Endothelial cell of umbilical vein (primary cell): ENCODE data around the gene SLCO3A1. TPM values are rescaled to one million over a fixed set of nuclear protein-coding genes. Genes with fewer than 3 reads are reported as not detected.

Source experiments
- BruUV-seq: library from RNA; stranded (reverse); fragments of 400-500 nt; replicated peaks from 2 replicates; lab custom pipeline; 2021; lab: Mats Ljungman, UMichigan
- CTCF ChIA-PET: fragments of 300-600, 350-600 bp; sonication (Branson Sonifier 250); formaldehyde crosslinking; loops from one replicate; lab custom pipeline; 2021; ENCODE audit warnings: antibody characterized with exemption, inconsistent platforms; lab: Charles Lee
- POLR2A ChIA-PET: fragments of 300-600, 350-600 bp; sonication (Branson Sonifier 250); formaldehyde crosslinking; loops from one replicate; lab custom pipeline; 2021; ENCODE audit warnings: antibody characterized with exemption, inconsistent platforms; lab: Charles Lee
- DNase-seq: peaks from one replicate; pipeline ENCODE4 v3.0.0-alpha.2; 2011; ENCODE audit warnings: low read depth, low spot score
- FAIRE-seq: peaks from 2 replicates; lab custom pipeline; 2011; peaks lifted over from hg19 to GRCh38; lab: Jason Lieb, UNC
- H2AFZ ChIP-seq: 2 replicates; pipeline ENCODE4 v1.6.0; 2012; ENCODE audit warnings: low read depth, low read length, control low read depth, inconsistent platforms
- H3K27ac ChIP-seq: 2 replicates; pipeline ENCODE4 v1.5.1; 2011; ENCODE audit warnings: low read depth, mild to moderate bottlenecking, control low read depth, low read length, moderate library complexity; ENCODE audit not compliant: insufficient read depth
- H3K27me3 ChIP-seq, 2 experiments: 2 replicates each; pipeline versions ENCODE4 v1.6.0 to v1.6.1; 2011; ENCODE audit warnings: low read length in 2 of 2, mixed read lengths in 1 of 2; ENCODE audit not compliant: control insufficient read depth in 2 of 2, insufficient read depth in 2 of 2
- H3K36me3 ChIP-seq, 2 experiments: 2 replicates in 1 of 2; 3 replicates in 1 of 2; pipeline ENCODE4 v1.5.1; 2011; ENCODE audit warnings: low read length in 2 of 2, mild to moderate bottlenecking in 1 of 2, moderate library complexity in 1 of 2; ENCODE audit not compliant: control insufficient read depth in 2 of 2, insufficient read depth in 2 of 2; ENCODE audit errors: extremely low read depth in 1 of 2
- H3K4me1 ChIP-seq: 3 replicates; pipeline ENCODE4 v1.5.1; 2011; ENCODE audit warnings: mild to moderate bottlenecking, low read length; ENCODE audit not compliant: control insufficient read depth, insufficient read depth; ENCODE audit errors: extremely low read depth
- H3K4me2 ChIP-seq: 2 replicates; pipeline ENCODE4 v1.6.1; 2011; ENCODE audit warnings: low read length, control low read depth, mixed read lengths; ENCODE audit not compliant: insufficient read depth
- H3K4me3 ChIP-seq, 3 experiments: fragments of 200-600 bp in 1 of 3; sonication (generic), shearing (Covaris generic) in 1 of 3; replicated peaks in 1 of 3; 2 replicates each; pipeline ENCODE4 v1.5.1; 2011 to 2016; ENCODE audit warnings: control low read depth in 3 of 3, low read length in 3 of 3, mild to moderate bottlenecking in 2 of 3, inconsistent platforms in 1 of 3, low read depth in 1 of 3, moderate library complexity in 1 of 3; ENCODE audit not compliant: insufficient read depth in 1 of 3
- H3K79me2 ChIP-seq: 2 replicates; pipeline ENCODE4 v1.6.0; 2012; ENCODE audit warnings: low read length, inconsistent platforms; ENCODE audit not compliant: control insufficient read depth, insufficient read depth
- H3K9ac ChIP-seq: replicated peaks from 2 replicates; pipeline ENCODE3; 2011; ENCODE audit warnings: low read length, control low read depth; ENCODE audit not compliant: insufficient read depth; ENCODE audit errors: extremely low read depth
- H3K9me1 ChIP-seq: replicated peaks from 3 replicates; pipeline ENCODE4 v1.6.0; 2011; ENCODE audit warnings: mild to moderate bottlenecking, low read length; ENCODE audit not compliant: control insufficient read depth, insufficient read depth; ENCODE audit errors: extremely low read depth
- H3K9me3 ChIP-seq: replicated peaks from 2 replicates; pipeline ENCODE4 v1.5.1; 2012; ENCODE audit warnings: low read length, inconsistent platforms; ENCODE audit not compliant: control insufficient read depth, insufficient read depth
- H4K20me1 ChIP-seq: replicated peaks from 2 replicates; pipeline ENCODE3; 2011; ENCODE audit warnings: mild to moderate bottlenecking, low read length; ENCODE audit not compliant: control insufficient read depth, insufficient read depth; ENCODE audit errors: extremely low read depth
- JUN ChIP-seq: IDR thresholded peaks from 2 replicates; pipeline ENCODE4 v1.6.1; 2011; ENCODE audit warnings: borderline replicate concordance, low read depth; ENCODE audit not compliant: insufficient read length, insufficient read depth
- MAX ChIP-seq: IDR thresholded peaks from 2 replicates; pipeline ENCODE4 v1.6.1; 2011; ENCODE audit not compliant: insufficient read depth, insufficient read length
- POLR2A ChIP-seq: IDR thresholded peaks from 2 replicates; pipeline ENCODE4 v1.6.1; 2012; ENCODE audit warnings: low read depth, mild to moderate bottlenecking, control low read depth, low read length
- POLR2AphosphoS5 ChIP-seq: IDR thresholded peaks from 2 replicates; pipeline ENCODE4 v1.6.1; 2012; ENCODE audit warnings: low read depth, mild to moderate bottlenecking, control low read depth, low read length, moderate library complexity; ENCODE audit not compliant: insufficient read depth
- dilution Hi-C: fragments of 300-500 bp; cut with MboI; formaldehyde crosslinking; loops from one replicate; pipeline ENCODE4 v1.15.0; 2019; ENCODE audit warnings: low sequenced_read_pairs; ENCODE audit not compliant: extremely low pct_ligation_motif_present
- intact Hi-C: fragments of 100-400 bp; cut with micrococcal nuclease; formaldehyde crosslinking; loops from one replicate; pipeline ENCODE4 v1.10.0; 2022
- polyA plus RNA-seq, 4 experiments: library from polyadenylated mRNA; depleted of rRNA in 3 of 4; stranded (reverse) in 3 of 4; unstranded in 1 of 4; fragments of >200 nt; gene quantifications; 2 replicates each; pipeline versions ENCODE4 v1.2.1 to v1.2.3, GENCODE V29; 2011 to 2012; ENCODE audit warnings: missing spikeins in 1 of 4
- total RNA-seq: library from RNA; stranded (reverse); gene quantifications from 2 replicates; pipeline ENCODE4 v1.2.3, GENCODE V29; 2021

Gene SLCO3A1
- total and polyA plus RNA-seq, 2 donors (not counting 3 experiments of a cell fraction or from before 2014, with no cell fraction given): 0.88 to 0.92 TPM

- Histone ChIP-seq H3K9me3 (no peaks in the 10 kb centered on the region), H3K4me1 (no peaks in the 10 kb centered on the region), H3K27ac (no peak overlapping the region), H2AFZ (no peak overlapping the region), H3K9me1 (no peaks in the 10 kb centered on the region), H3K79me2 (no peaks in the 10 kb centered on the region), H3K4me3 (no peak overlapping the region), H3K9ac (no peak overlapping the region), H3K4me2 (no peak overlapping the region), H3K36me3 (no peaks in the 10 kb centered on the region), H4K20me1 (no peaks in the 10 kb centered on the region), H3K27me3 (no peaks in the 10 kb centered on the region)
- ChIA-PET CTCF (no interaction called here), POLR2A (no interaction called here)
- intact Hi-C loops: no loop called here
- dilution Hi-C loops: no loop called here
- FAIRE-seq: no peak
- no TSS peak for BruUV-seq
- no peak for TF ChIP-seq POLR2AphosphoS5
- TF ChIP-seq JUN: no peak
- no peak for TF ChIP-seq MAX
- DNase-seq: no peak
Observed at GRCh38 chr15:91878319-91878870, 24.9 kb downstream of the SLCO3A1 start.

DNA sequence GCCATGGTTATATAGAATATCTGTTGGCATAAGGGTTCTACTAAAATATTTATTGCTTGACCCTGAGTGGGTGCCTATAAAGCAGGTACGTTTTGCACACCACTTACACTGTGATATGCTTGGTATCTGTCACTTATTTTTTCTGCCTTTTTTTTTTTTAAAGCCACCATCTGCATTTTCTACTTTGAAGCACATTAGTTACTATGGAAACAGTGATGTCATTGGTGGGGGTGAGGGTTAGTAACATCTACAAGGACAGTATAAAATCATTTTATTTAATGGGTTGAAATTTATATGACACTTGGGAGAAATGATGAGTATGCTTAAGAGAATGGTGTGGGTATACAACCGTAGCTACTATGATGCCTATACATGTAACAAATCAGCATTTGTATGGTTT lies 25.6 kb downstream of the SLCO3A1 start:
- POLR2A ChIA-PET: no interaction called here
- Histone ChIP-seq H2AFZ (no peak overlapping the region), H3K4me1 (no peaks in the 10 kb centered on the region), H3K4me2 (no peak overlapping the region), H3K36me3 (no peaks in the 10 kb centered on the region), H3K9me3 (no peaks in the 10 kb centered on the region), H3K9me1 (no peaks in the 10 kb centered on the region), H3K27me3 (no peaks in the 10 kb centered on the region), H3K9ac (no peak overlapping the region), H4K20me1 (no peaks in the 10 kb centered on the region), H3K27ac (no peak overlapping the region), H3K79me2 (no peaks in the 10 kb centered on the region), H3K4me3 (no peak overlapping the region)
- dilution Hi-C loops: no loop called here
- intact Hi-C loops: no loop called here
- no peak for DNase-seq
- no TSS peak for BruUV-seq
- TF ChIP-seq POLR2A: no peak
- no peak for FAIRE-seq
- CTCF ChIA-PET: no interaction called here
